AG04450 (cell line): Measurements from ENCODE around the gene MACF1. TPM values are rescaled to one million over a fixed set of nuclear protein-coding genes. Genes with fewer than 3 reads are reported as not detected.

Experiments
- CTCF ChIA-PET: fragments of 300-600, 350-600 bp; formaldehyde crosslinking; extraction: SDS; loops from one replicate; lab custom pipeline; 2022; ENCODE audit warnings: antibody characterized with exemption, inconsistent platforms; lab: Charles Lee
- POLR2A ChIA-PET: fragments of 350-600 bp; formaldehyde crosslinking; extraction: SDS; loops from one replicate; lab custom pipeline; 2021; ENCODE audit warnings: antibody characterized with exemption, inconsistent platforms; lab: Yijun Ruan, JAX
- DNase-seq: peaks from one replicate; pipeline ENCODE4 v3.0.0-alpha.2; 2011; ENCODE audit warnings: low read depth, low spot score
- H3K27ac ChIP-seq: one replicate; pipeline ENCODE4 v1.5.1; 2012; ENCODE audit warnings: low read depth, low read length, control low read depth
- H3K27me3 ChIP-seq: one replicate; pipeline ENCODE4 v1.6.0; 2012; ENCODE audit warnings: low read length; ENCODE audit not compliant: control insufficient read depth, insufficient read depth
- H3K4me3 ChIP-seq: 2 replicates; pipeline ENCODE4 v1.5.1; 2011; ENCODE audit warnings: mild to moderate bottlenecking, low read depth, low read length, control low read depth
- H3K9me3 ChIP-seq: 2 replicates; pipeline ENCODE4 v1.5.1; 2012; ENCODE audit warnings: low read length; ENCODE audit not compliant: control insufficient read depth, insufficient read depth
- polyA plus RNA-seq: library from polyadenylated mRNA; depleted of rRNA; stranded (reverse); fragments of >200 nt; gene quantifications from 2 replicates; pipeline ENCODE4 v1.2.3, GENCODE V29; 2011
- TF ChIP-seq, protein P1 (sequence below): IDR thresholded peaks from 2 replicates; pipeline ENCODE4 v1.5.1; 2011; ENCODE audit warnings: low read depth, low read length, control low read depth, inconsistent platforms

Gene MACF1
- polyA plus RNA-seq, 1 experiment: 118 TPM

DNA sequence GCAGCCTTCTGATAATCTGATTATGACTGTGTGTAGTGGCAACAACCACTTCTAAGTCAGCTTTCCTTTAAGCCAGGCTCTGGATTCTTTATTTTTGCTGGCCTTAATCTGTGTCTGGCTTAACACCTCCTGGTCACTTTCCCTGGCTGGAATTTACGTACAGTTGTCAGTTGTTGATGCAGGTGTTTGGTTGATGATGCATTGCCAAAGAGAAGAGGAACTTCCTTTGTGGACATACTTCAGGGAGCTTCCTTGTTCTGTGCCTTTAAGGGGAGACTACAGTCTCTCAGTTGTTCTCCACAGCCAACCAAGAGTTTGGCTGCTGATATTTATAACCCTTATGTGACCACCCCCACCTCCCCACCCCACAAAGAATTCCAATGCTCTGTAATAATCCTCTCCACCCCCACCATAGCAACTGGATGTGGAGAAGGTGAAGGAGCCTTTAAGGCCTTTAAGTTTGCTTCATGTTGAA, 190.9 kb downstream of the MACF1 start:
- no peaks in the 10 kb centered on the region for H3K27me3 ChIP-seq
- peak overlapping the region; percentile 84 for H3K27ac ChIP-seq
- CTCF ChIA-PET: interaction anchor here (0.7 to 7.7 kb wide), 3 partner anchors 10 to 38 kb away, joined by 3 to 61 read pairs (median 4); no protein-coding TSS in a partner anchor
- 0 out of 2 replicates have a peak overlapping the region, but pooled peaks have one; percentile 11 for H3K4me3 ChIP-seq
- peak; percentile 66 for DNase-seq
- POLR2A ChIA-PET: interaction anchor here (0.7 to 1.6 kb wide), 6 partner anchors 8 to 33 kb away, joined by 3 to 5 read pairs (median 4); no protein-coding TSS in a partner anchor
- no peaks in the 10 kb centered on the region for H3K9me3 ChIP-seq
- TF ChIP-seq, protein P1, sequence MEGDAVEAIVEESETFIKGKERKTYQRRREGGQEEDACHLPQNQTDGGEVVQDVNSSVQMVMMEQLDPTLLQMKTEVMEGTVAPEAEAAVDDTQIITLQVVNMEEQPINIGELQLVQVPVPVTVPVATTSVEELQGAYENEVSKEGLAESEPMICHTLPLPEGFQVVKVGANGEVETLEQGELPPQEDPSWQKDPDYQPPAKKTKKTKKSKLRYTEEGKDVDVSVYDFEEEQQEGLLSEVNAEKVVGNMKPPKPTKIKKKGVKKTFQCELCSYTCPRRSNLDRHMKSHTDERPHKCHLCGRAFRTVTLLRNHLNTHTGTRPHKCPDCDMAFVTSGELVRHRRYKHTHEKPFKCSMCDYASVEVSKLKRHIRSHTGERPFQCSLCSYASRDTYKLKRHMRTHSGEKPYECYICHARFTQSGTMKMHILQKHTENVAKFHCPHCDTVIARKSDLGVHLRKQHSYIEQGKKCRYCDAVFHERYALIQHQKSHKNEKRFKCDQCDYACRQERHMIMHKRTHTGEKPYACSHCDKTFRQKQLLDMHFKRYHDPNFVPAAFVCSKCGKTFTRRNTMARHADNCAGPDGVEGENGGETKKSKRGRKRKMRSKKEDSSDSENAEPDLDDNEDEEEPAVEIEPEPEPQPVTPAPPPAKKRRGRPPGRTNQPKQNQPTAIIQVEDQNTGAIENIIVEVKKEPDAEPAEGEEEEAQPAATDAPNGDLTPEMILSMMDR: no peak

DNA sequence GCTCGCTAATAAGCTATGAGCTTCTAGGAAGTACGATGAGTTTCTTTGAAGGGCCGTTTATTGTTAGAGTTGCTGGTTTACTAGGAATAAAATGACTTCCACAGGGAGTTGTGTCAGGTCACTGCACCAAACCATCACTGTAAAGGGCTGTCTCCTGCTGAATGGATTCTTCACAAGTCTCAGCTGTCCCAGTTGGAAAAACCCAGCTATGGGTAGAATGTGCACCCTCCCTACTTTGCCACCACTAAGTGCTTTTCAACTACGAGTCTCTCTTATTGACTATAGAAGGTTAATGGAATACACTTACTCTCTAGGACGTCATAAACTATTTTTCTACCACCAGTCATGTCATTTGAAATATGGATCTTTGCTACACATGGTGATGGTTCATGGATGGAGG, 192.2 kb downstream of the MACF1 start:
- DNase-seq: no peak
- CTCF ChIA-PET: interaction anchor here (7.7 kb wide), 1 partner anchor 14 kb away, joined by 61 read pairs; no protein-coding TSS in a partner anchor
- no peaks in the 10 kb centered on the region for H3K9me3 ChIP-seq
- POLR2A ChIA-PET: interaction anchor here (0.6 to 1.6 kb wide), 2 partner anchors 13 to 256 kb away, joined by 4 to 5 read pairs; no protein-coding TSS in a partner anchor
- no peak overlapping the region for H3K27ac ChIP-seq
- TF ChIP-seq, protein P1: no peak
- H3K27me3 ChIP-seq: no peaks in the 10 kb centered on the region
- H3K4me3 ChIP-seq: no peak overlapping the region

DNA sequence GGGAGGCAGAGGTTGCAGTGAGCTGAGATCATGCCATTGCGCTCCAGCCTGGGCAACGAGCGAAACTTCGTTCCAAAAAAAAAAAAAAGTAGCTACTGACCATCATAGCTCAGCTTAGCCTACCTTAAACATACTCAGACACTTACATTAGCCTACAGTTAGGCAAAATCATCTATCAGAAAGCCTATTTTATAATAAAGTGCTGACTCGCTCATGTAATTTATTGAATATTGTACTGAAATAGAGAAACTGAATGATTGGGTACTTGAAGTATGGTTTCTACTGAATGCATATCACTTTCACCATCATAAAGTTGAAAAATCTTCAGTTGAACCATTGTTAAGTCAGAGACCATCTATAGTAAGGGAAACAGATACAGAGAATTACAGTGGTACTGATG, 193.0 kb downstream of the MACF1 start:
- Histone ChIP-seq H3K27me3 (no peaks in the 10 kb centered on the region), H3K9me3 (no peaks in the 10 kb centered on the region), H3K4me3 (no peak overlapping the region), H3K27ac (no peak overlapping the region)
- CTCF ChIA-PET: interaction anchor here (0.6 to 7.7 kb wide), 4 partner anchors 13 to 299 kb away, joined by 3 to 61 read pairs (median 4); no protein-coding TSS in a partner anchor
- no peak for DNase-seq
- POLR2A ChIA-PET: interaction anchor here (0.6 to 2.0 kb wide), 4 partner anchors 10 to 371 kb away, joined by 3 to 13 read pairs (median 6); partner anchors contain the start of gene NDUFS5
- TF ChIP-seq, protein P1: no peak

DNA sequence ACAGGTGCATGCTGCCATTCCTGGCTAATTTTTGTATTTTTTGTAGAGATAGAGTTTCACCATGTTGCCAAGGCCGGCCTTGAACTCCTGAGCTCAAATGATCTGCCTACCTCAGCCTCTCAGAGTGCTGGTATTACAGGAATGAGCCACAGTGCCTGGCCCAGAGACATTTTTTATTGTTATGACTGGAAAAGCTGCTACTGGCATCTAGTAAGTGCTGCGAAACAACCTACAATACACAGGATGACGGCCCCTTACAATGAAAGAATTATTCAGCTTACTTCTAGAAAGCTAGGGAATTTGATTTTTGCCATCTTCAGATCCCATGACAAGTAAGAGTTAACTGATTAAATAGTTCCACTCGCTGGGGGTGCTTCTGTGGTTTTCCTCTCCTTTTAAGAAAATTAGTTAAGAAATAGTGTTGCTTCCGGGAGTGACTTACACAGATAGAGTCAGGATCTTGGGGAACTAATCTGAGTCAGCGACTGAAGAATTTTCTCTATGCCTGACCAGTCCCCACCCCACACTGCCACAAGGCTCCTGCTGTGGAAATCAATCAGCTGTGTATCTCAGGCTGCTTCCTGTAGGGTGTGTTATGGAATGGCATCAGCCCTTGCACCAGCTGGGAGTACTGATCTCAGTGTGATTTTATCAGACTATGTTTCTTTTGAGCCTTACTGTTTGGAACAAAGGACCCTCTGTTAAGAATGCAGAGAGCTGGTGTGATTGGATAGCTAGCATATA, 194.0 kb downstream of the MACF1 start:
- Histone ChIP-seq H3K27me3 (no peaks in the 10 kb centered on the region), H3K27ac (peak overlapping the region; percentile 88), H3K9me3 (no peaks in the 10 kb centered on the region), H3K4me3 (no peak overlapping the region)
- TF ChIP-seq, protein P1: 0 out of 2 replicates have a peak, but pooled peaks have one; percentile 5
- DNase-seq: peak; percentile 91
- ChIA-PET POLR2A (interaction anchor here (0.5 to 2.0 kb wide), 12 partner anchors 9 to 479 kb away, joined by 3 to 13 read pairs (median 4); partner anchors contain the start of gene NDUFS5), CTCF (interaction anchor here (0.6 to 7.7 kb wide), 4 partner anchors 12 to 300 kb away, joined by 3 to 61 read pairs (median 4); no protein-coding TSS in a partner anchor)
